ENCODE results near the gene WNT11.

WNT11 gene

DNA sequence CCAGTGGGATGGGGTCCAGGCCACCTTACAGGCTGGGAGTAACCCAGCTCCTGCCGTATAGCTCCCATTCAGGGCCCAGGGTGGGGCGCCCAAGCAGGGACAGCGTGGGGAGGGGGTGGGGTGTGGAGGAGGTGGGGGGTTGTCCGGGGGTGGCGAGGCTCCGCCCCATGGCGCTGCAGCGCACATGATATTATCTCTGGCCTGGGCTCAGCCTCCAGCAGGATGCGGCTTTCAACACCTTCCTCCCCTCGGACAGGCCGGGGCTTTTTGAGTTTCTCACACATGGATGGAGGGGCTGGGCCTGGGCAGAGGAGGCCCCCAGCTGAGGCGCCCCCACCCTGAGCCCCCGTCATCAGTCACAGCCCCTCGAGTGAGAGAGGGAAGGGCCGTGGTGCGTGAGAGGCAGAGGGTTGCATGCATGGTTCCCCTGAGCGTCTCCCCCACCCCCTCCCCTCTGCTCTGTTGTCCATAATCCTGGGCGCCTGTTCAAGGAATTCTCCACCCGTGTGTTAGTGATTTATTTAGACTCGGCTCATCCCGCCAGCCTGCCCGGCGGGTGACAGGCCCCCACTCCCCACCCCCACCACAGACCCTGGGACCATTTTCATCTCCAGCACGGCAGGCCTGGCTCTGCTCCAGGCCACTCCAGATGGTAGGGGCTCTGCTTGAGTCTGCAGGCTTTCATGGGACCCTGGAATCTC is 44.9 kb downstream of the WNT11 start:
- DNase-seq (ENCODE audit: low spot score), result no peak

GRCh38 chr11:76160856-76161255 is 45.4 kb downstream of the WNT11 start:
- no peak for TF ChIP-seq CTCF (IDR thresholded peaks at IDR 0.05; ENCODE audit: extremely low read depth, missing control alignments)

More for the DNA sequence above, 44.9 kb downstream of the WNT11 start:
- no peak for TF ChIP-seq CTCF (IDR thresholded peaks at IDR 0.05; ENCODE audit: extremely low read depth, missing control alignments)

DNA sequence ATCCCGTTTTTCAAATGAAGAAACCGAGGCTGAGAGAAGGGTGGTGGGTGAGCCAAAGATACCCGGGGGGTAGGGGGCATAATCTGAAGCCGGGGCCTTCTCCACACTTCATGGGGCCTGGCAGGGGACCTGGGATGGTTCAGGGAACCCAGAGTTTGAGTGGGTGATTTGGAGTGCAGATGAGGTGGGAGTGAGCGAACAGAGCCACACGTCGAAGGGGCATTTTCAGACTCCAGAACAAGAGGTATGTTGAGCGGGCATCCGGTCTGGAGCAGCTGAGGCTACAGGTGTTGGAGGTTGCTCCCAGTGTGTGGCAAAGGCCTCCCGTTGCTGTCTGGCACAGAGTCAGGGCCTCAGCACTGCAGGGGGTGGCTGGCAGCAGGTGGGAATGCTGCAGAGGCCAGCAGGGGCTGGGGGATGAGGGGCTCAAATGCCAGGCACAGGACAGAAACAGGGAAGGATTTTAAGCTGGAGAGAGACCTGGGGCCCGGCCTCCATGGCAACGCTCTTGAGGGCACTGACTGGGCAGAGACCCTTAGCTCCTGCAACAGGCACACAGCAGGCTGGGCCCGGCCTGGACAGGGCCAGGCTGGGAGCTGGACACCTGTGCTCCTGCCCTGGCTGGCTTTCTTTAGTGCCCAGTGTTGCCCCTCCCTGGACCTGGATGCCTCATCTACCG is 46.2 kb downstream of the WNT11 start:
- DNase-seq (ENCODE audit: low spot score), result no peak
- no peak for TF ChIP-seq CTCF (IDR thresholded peaks at IDR 0.05; ENCODE audit: extremely low read depth, missing control alignments)

More at GRCh38 chr11:76160856-76161255, 45.4 kb downstream of the WNT11 start:
- no peak for DNase-seq (ENCODE audit: low spot score)

DNA sequence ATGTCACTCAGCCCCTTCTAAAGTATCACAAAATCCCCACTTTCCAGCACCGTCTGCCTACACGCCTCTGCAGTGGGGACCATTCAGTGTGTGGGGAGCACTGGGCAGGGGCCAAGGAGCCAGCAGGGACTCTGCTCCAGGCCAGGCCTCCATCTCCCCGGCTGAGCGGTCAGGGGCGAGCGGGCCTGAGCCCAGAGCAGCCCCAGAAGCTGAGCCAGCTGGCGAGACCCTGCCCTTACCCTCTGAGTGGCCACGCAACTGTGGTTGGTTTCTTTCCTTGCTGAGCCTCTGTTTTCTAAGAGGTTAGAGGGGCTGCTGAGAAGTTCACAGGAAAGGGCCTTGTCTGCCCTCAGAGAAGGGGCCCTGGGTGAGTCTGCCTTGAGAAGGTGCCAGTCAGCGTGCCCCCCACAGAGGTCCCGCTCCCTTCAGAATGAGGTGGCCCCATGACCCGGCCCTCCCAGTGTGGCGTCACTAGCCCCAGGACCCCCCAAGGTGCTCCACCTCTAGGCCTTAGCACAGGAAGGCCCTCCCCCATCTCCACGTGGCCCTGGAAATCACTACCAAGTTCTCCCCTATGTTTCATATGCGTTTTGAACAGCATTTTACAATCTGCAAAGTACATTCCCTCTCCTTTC is 46.9 kb downstream of the WNT11 start:
- TF ChIP-seq CTCF (IDR thresholded peaks at IDR 0.05; ENCODE audit: extremely low read depth, missing control alignments), result no peak
- no peak for DNase-seq (ENCODE audit: low spot score)

GRCh38 chr11:76158394-76159302 is 47.7 kb downstream of the WNT11 start:
- DNase-seq (ENCODE audit: low spot score), result no peak
- TF ChIP-seq CTCF (IDR thresholded peaks at IDR 0.05; ENCODE audit: extremely low read depth, missing control alignments), result no peak

- DNase-seq (ENCODE audit: low spot score), result no peak
Observed at GRCh38 chr11:76157891-76158290, 48.4 kb downstream of the WNT11 start.

More at GRCh38 chr11:76157891-76158290, 48.4 kb downstream of the WNT11 start:
- no peak for TF ChIP-seq CTCF (IDR thresholded peaks at IDR 0.05; ENCODE audit: extremely low read depth, missing control alignments)
